ENCODE results near the gene OPRL1.

Gene OPRL1

DNA sequence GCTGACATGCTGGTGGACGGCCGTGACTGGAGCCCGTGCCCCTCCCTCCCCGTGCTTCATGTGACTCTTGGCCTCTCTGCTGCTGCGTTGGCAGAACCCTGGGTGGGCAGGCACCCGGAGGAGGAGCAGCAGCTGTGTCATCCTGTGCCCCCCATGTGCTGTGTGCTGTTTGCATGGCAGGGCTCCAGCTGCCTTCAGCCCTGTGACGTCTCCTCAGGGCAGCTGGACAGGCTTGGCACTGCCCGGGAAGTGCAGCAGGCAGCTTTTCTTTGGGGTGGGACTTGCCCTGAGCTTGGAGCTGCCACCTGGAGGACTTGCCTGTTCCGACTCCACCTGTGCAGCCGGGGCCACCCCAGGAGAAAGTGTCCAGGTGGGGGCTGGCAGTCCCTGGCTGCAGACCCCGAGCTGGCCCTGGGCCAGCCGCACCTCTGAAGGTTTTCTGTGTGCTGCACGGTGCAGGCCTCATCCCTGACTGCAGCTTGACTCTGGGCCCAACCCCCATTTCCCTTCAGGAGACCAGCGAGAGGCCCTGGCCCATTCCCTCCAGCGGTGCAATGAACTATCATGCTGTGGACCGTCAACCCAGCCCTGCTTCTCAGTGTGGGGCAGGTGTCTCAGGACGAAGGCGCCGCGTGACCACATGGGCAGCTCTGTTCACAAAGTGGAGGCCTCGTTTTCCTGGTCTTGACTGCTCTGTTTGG is 19.4 kb downstream of the OPRL1 start:
- TF ChIP-seq, protein P1, sequence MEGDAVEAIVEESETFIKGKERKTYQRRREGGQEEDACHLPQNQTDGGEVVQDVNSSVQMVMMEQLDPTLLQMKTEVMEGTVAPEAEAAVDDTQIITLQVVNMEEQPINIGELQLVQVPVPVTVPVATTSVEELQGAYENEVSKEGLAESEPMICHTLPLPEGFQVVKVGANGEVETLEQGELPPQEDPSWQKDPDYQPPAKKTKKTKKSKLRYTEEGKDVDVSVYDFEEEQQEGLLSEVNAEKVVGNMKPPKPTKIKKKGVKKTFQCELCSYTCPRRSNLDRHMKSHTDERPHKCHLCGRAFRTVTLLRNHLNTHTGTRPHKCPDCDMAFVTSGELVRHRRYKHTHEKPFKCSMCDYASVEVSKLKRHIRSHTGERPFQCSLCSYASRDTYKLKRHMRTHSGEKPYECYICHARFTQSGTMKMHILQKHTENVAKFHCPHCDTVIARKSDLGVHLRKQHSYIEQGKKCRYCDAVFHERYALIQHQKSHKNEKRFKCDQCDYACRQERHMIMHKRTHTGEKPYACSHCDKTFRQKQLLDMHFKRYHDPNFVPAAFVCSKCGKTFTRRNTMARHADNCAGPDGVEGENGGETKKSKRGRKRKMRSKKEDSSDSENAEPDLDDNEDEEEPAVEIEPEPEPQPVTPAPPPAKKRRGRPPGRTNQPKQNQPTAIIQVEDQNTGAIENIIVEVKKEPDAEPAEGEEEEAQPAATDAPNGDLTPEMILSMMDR (IDR thresholded peaks at IDR 0.05; ENCODE audit: insufficient read depth, missing control alignments): no peak
- DNase-seq (ENCODE audit: insufficient read length, low spot score) (no peak), FAIRE-seq (no peak)

DNA sequence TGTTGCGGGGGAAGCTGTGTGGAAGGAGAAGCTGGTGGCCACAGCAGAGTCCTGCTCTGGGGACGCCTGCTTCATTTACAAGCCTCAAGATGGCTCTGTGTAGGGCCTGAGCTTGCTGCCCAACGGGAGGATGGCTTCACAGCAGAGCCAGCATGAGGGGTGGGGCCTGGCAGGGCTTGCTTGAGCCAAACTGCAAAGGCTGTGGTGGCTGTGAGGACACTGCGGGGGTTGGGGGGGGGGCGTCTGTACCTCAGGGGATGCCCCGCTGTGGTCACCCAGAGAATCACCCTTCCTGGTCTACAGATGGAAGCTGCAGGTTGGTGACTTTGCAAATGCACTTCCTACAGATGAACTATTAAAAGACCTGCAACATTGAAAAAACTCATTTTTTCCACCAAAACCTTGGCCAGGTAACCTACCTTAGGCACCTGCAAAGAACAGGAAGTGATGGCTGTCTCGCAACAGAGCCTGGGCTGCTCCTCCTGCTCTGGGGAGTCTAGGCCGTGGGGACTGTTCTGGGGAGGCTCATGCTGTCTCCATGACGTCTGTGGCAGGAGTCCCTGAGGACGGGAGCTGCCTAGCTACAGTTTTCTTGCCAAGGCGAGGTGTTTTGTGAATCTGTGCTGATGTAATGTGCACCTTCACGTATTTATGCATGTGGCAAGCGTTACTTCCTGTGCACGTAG is 20.1 kb downstream of the OPRL1 start:
- TF ChIP-seq, protein P1 (IDR thresholded peaks at IDR 0.05; ENCODE audit: insufficient read depth, missing control alignments): no peak
- FAIRE-seq (no peak), DNase-seq (ENCODE audit: insufficient read length, low spot score) (no peak)

DNA sequence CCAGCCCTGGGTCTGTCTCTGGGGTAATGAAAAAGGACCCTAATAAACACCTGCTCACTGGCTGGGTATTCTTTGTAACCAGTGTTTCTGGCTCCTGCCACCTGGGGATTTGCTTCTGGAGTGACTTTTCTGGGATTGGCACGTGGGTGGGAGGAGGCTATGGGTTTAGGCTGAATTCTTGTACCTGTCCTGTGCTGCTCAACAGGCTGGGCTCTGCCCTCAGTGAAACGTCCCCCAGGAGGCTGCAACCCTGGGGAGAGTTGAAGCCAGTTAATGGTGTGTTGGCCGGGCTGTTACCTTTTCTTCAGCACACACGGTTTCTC is 20.6 kb downstream of the OPRL1 start:
- no peak for DNase-seq (ENCODE audit: insufficient read length, low spot score)
- FAIRE-seq: no peak
- TF ChIP-seq, protein P1 (IDR thresholded peaks at IDR 0.05; ENCODE audit: insufficient read depth, missing control alignments): no peak

DNA sequence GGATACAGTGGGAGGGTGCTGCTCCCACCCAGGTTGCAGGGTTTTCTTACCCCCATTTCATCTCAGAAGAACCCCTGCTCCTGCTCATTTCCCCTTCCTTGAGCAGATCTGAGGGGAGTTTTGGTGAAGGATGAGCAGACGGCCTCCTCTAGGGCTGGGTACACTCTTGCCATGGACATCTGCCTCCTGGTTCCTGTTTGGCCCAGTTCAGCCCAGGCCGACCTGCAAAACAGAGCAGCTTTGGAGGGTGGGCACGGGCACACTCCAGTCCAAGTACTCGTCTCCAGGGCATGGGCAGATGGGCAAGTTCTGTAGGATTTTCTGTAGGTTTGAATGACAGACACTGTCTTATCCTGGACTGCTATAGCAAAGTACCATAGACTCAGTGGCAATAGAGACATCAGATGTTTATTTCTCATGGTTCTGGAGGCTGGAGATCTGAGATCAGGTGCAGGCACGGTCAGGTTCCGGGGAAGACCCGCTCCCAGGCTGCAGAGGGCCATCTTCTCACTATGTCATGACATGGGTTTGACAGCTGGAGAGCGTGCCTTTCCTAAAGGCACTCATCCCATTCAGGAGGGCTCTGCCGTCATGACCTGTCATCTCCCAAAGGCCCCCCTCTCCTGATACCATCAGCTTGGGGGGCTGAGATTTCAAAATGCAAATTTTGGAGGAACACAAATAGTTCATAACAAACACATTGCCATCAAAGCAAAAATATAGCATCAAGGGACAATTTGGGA is 21.2 kb downstream of the OPRL1 start:
- DNase-seq (ENCODE audit: insufficient read length, low spot score) (no peak), FAIRE-seq (no peak)
- TF ChIP-seq, protein P1 (IDR thresholded peaks at IDR 0.05; ENCODE audit: insufficient read depth, missing control alignments): no peak

DNA sequence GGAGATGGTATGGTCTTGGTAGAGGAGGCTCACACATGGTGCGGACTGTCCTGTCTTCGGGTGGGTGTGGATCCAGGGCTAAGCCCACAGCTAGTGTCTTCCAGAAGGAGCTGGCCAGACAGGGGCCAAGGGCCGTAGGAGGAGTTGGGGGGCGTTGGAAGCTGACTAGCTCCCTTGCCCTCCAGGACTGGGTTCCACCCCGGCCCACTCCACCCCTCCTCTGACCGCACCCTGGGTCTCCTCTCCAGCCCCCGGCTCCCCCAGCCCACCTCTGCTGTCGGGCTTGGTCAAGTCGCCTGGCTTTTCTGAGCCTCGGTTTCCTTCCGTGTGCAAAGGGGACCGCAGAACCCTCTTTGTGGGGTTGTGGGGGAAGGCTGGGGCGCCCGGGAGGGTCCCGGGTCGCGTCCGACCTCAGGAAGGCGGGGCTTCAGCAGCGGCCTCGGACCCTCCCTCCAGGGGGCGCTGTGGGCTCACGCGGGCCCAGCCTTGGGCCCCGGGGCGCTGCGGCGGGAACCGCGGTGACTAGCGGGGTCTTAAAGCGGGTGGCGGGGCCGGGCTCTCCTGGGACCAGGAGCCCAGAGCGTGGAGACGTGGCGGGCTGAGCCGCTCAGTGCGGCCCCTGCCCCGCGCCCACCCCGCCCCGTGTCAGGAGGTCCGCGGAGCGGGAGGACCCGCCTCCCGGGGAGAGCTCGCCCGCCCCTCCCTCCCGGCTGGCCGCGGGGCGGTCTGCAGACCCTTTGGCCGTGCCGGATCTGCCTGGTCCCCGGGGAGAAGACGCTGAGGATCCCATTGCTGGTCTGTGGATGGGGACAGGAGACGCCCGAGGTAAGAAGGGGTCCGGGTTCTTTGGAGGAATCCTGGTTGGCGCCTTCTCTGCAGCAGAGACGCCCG is 22.1 kb downstream of the OPRL1 start:
- TF ChIP-seq, protein P1 (IDR thresholded peaks at IDR 0.05; ENCODE audit: insufficient read depth, missing control alignments): peak; percentile 61
- no peak for FAIRE-seq

DNA sequence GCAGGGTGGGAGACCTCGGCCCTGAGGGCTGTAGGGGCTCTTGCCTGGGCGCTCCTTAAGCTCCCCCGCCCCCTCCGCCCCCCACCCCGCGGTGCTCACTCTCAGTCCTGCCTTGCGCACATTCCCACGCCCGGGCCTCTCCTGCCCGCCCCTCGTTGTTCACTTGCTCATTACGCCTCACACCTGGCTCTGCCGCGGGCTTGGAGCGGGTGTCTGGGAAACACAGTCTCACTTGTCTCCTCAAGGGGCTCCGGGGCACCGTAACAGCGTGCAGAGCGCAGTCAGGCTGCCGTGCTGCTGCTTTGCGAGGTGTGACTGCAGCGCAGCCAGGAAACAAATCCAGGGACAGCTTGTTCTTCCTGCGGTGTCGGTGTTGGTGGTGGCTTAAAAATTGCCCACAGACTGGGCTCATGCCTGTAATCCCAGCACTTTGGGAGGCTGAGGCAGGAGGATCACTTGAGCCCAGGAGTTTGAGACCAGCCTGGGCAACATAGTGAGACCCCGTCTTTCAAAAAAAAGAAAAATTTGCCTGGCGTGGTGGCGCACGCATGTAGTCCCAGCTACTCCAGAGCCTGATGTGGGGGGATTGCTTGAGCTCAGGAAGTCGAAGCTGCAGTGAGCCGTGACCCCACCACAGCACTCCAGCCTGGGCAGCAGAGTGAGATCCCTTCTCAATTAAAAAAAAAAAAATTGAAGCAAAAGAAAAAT is 22.9 kb downstream of the OPRL1 start:
- TF ChIP-seq, protein P1 (IDR thresholded peaks at IDR 0.05; ENCODE audit: insufficient read depth, missing control alignments): no peak
- DNase-seq (ENCODE audit: insufficient read length, low spot score) (peak; percentile 51), FAIRE-seq (no peak)

More for the DNA sequence above, 22.1 kb downstream of the OPRL1 start:
- peak; percentile 88 for DNase-seq (ENCODE audit: insufficient read length, low spot score)
